Measurements from ENCODE around the gene CKB.

Gene CKB

GRCh38 chr14:103510724-103511693 is 11.6 kb downstream of the CKB start:
- DNase-seq (ENCODE audit: extremely low read depth, insufficient read length), result no peak
- Histone ChIP-seq H3K36me3 (ENCODE audit: control insufficient read depth, insufficient read depth, low read length) (peaks cover 13% of the 10 kb centered on the region), H3K4me3 (replicated peaks; ENCODE audit: low read depth, low read length) (no peak overlapping the region), H3K27me3 (replicated peaks; ENCODE audit: control insufficient read depth, insufficient read depth, low read length) (no peaks in the 10 kb centered on the region)
- TF ChIP-seq, protein P1, sequence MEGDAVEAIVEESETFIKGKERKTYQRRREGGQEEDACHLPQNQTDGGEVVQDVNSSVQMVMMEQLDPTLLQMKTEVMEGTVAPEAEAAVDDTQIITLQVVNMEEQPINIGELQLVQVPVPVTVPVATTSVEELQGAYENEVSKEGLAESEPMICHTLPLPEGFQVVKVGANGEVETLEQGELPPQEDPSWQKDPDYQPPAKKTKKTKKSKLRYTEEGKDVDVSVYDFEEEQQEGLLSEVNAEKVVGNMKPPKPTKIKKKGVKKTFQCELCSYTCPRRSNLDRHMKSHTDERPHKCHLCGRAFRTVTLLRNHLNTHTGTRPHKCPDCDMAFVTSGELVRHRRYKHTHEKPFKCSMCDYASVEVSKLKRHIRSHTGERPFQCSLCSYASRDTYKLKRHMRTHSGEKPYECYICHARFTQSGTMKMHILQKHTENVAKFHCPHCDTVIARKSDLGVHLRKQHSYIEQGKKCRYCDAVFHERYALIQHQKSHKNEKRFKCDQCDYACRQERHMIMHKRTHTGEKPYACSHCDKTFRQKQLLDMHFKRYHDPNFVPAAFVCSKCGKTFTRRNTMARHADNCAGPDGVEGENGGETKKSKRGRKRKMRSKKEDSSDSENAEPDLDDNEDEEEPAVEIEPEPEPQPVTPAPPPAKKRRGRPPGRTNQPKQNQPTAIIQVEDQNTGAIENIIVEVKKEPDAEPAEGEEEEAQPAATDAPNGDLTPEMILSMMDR (IDR thresholded peaks at IDR 0.05; ENCODE audit: insufficient read depth, low read length, poor library complexity, severe bottlenecking), result no peak

- Histone ChIP-seq H3K4me3 (replicated peaks; ENCODE audit: low read depth, low read length) (no peak overlapping the region), H3K27me3 (replicated peaks; ENCODE audit: control insufficient read depth, insufficient read depth, low read length) (no peaks in the 10 kb centered on the region), H3K36me3 (ENCODE audit: control insufficient read depth, insufficient read depth, low read length) (peaks cover 18% of the 10 kb centered on the region)
- DNase-seq (ENCODE audit: extremely low read depth, insufficient read length), result no peak
- TF ChIP-seq, protein P1 (IDR thresholded peaks at IDR 0.05; ENCODE audit: insufficient read depth, low read length, poor library complexity, severe bottlenecking), result no peak
Measured at GRCh38 chr14:103509864-103510723, 12.5 kb downstream of the CKB start.

- peaks cover 26% of the 10 kb centered on the region for H3K36me3 ChIP-seq (ENCODE audit: control insufficient read depth, insufficient read depth, low read length)
- no peak overlapping the region for H3K4me3 ChIP-seq (replicated peaks; ENCODE audit: low read depth, low read length)
- no peak for DNase-seq (ENCODE audit: extremely low read depth, insufficient read length)
- TF ChIP-seq, protein P1 (IDR thresholded peaks at IDR 0.05; ENCODE audit: insufficient read depth, low read length, poor library complexity, severe bottlenecking), result no peak
- H3K27me3 ChIP-seq (replicated peaks; ENCODE audit: control insufficient read depth, insufficient read depth, low read length), result no peaks in the 10 kb centered on the region
Measured at GRCh38 chr14:103508521-103509329, 13.9 kb downstream of the CKB start.

DNA sequence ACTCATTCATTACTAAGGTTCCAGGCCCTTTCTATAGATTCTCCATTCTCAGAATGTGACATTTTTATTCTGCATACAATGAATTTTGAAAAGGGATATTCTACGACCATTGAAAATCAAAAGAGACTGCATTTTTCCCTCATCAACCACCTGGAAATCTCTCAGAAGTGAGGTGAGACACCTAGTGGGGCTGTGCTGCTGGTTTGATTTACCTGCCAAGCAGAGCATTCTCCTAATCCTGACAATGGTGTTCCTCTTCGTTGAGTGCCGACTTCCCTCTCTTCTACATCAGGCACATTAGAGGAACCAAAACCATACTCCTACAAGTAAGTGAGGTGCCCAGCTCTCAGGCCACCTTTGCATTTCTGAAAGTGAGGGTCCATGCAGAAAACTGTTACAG is 14.9 kb downstream of the CKB start:
- H3K36me3 ChIP-seq (ENCODE audit: control insufficient read depth, insufficient read depth, low read length), result peaks cover 25% of the 10 kb centered on the region
- DNase-seq (ENCODE audit: extremely low read depth, insufficient read length), result no peak
- H3K27me3 ChIP-seq (replicated peaks; ENCODE audit: control insufficient read depth, insufficient read depth, low read length), result no peaks in the 10 kb centered on the region
- no peak overlapping the region for H3K4me3 ChIP-seq (replicated peaks; ENCODE audit: low read depth, low read length)
- TF ChIP-seq, protein P1 (IDR thresholded peaks at IDR 0.05; ENCODE audit: insufficient read depth, low read length, poor library complexity, severe bottlenecking), result no peak

GRCh38 chr14:103504991-103505565 is 17.6 kb downstream of the CKB start:
- TF ChIP-seq, protein P1 (IDR thresholded peaks at IDR 0.05; ENCODE audit: insufficient read depth, low read length, poor library complexity, severe bottlenecking), result no peak
- DNase-seq (ENCODE audit: extremely low read depth, insufficient read length), result no peak
- Histone ChIP-seq H3K4me3 (replicated peaks; ENCODE audit: low read depth, low read length) (no peak overlapping the region), H3K36me3 (ENCODE audit: control insufficient read depth, insufficient read depth, low read length) (peaks cover 34% of the 10 kb centered on the region), H3K27me3 (replicated peaks; ENCODE audit: control insufficient read depth, insufficient read depth, low read length) (no peaks in the 10 kb centered on the region)

Measured in GM06990 (cell line).